GM18511 (cell line): Measurements from ENCODE around the gene SMURF2.
A peak's percentile ranks its signal among the peaks of the same experiment; 100 is the strongest.

Source experiments
- ATAC-seq: cut with Tn5 transposase; IDR thresholded peaks from one replicate; pipeline ENCODE4 v1.9.1; 2021; ENCODE audit warnings: mild to moderate bottlenecking, moderate library complexity; ENCODE audit not compliant: unreplicated experiment

Gene SMURF2

GRCh38 chr17:64544742-64545141 lies 117.4 kb downstream of the SMURF2 start:
- ATAC-seq, result no peak

GRCh38 chr17:64540118-64540776 lies 121.9 kb downstream of the SMURF2 start:
- no peak for ATAC-seq

GRCh38 chr17:64538508-64539130 lies 123.5 kb downstream of the SMURF2 start:
- ATAC-seq, result no peak

GRCh38 chr17:64537488-64537887 lies 124.6 kb downstream of the SMURF2 start:
- ATAC-seq, result no peak

- ATAC-seq, result no peak
Observed at GRCh38 chr17:64536913-64537312, 125.2 kb downstream of the SMURF2 start.

GRCh38 chr17:64535357-64535756 lies 126.8 kb downstream of the SMURF2 start:
- ATAC-seq, result no peak

- ATAC-seq, result no peak
Observed at GRCh38 chr17:64534187-64534586, 127.9 kb downstream of the SMURF2 start.

GRCh38 chr17:64533784-64534183 lies 128.3 kb downstream of the SMURF2 start:
- ATAC-seq, result no peak

GRCh38 chr17:64532409-64532808 lies 129.7 kb downstream of the SMURF2 start:
- ATAC-seq, result no peak

GRCh38 chr17:64531955-64532371 lies 130.1 kb downstream of the SMURF2 start:
- no peak for ATAC-seq

- ATAC-seq, result no peak
Observed at GRCh38 chr17:64529221-64529620, 132.9 kb downstream of the SMURF2 start.

GRCh38 chr17:64527914-64528313 lies 134.2 kb downstream of the SMURF2 start:
- ATAC-seq, result no peak

GRCh38 chr17:64520359-64520758 lies 141.7 kb downstream of the SMURF2 start:
- no peak for ATAC-seq

GRCh38 chr17:64519601-64520000 lies 142.5 kb downstream of the SMURF2 start:
- no peak for ATAC-seq

- ATAC-seq, result no peak
Observed at GRCh38 chr17:64515829-64516228, 146.3 kb downstream of the SMURF2 start.

GRCh38 chr17:64515419-64515818 lies 146.7 kb downstream of the SMURF2 start:
- no peak for ATAC-seq

- no peak for ATAC-seq
Observed at GRCh38 chr17:64509179-64509578, 152.9 kb downstream of the SMURF2 start.

GRCh38 chr17:64508683-64509082 lies 153.4 kb downstream of the SMURF2 start:
- no peak for ATAC-seq

- peak; percentile 28 for ATAC-seq
Observed at GRCh38 chr17:64507413-64507782, 154.7 kb downstream of the SMURF2 start.

GRCh38 chr17:64506576-64507412 lies 155.3 kb downstream of the SMURF2 start, which contains the start of gene CEP95:
Gene CEP95, plus strand, starts transcription at chr17:64506977. Its CDS starts 121 bp downstream, at chr17:64507098.
- ATAC-seq, result peak; percentile 58

- ATAC-seq, result peak; percentile 75
Observed at GRCh38 chr17:64506201-64506575, 155.9 kb downstream of the SMURF2 start, which contains the start of gene DDX5. Gene DDX5, minus strand, starts transcription at chr17:64506289. Its CDS starts 170 bp downstream, at chr17:64506119.
